Endodermal cell (in vitro differentiated cells): ENCODE measurements around the gene OTOA. TPM values are rescaled to one million over a fixed set of nuclear protein-coding genes. Genes with fewer than 3 reads are reported as not detected.

Source experiments
- total RNA-seq, 2 donors: library from RNA; stranded (reverse); fragmentation: NEBNext Ultra II Directional in 1 of 2; extraction: Animal tissue kit (Norgen Biotek cat#: 25700) in 1 of 2; gene quantifications; 2 replicates in 1 of 2; 3 replicates in 1 of 2; pipeline ENCODE4 v1.2.1, GENCODE V29; 2021

Gene OTOA
- total RNA-seq, 2 donors from 2014 or later = 0.07 to 0.09 TPM

Other genes starting within 250 kb of the OTOA start
- 100 to 1,000 TPM; 145 to 149 TPM for gene METTL9, start 64.4 kb upstream of the OTOA start, total RNA-seq
- gene IGSF6, start 11.4 kb upstream of the OTOA start, total RNA-seq = not detected
- gene NPIPB4, start 193.8 kb downstream of the OTOA start, total RNA-seq = 100 to 1,000 TPM; 177 to 222 TPM